GM12801 (cell line): Measurements from ENCODE around the gene RIMBP2.

Experiments used
- TF ChIP-seq, protein P1 (sequence below): IDR thresholded peaks from one replicate; pipeline ENCODE4 v1.5.1; 2011; ENCODE audit warnings: control low read depth; ENCODE audit not compliant: insufficient read length; ENCODE audit errors: extremely low read depth

Gene RIMBP2

DNA sequence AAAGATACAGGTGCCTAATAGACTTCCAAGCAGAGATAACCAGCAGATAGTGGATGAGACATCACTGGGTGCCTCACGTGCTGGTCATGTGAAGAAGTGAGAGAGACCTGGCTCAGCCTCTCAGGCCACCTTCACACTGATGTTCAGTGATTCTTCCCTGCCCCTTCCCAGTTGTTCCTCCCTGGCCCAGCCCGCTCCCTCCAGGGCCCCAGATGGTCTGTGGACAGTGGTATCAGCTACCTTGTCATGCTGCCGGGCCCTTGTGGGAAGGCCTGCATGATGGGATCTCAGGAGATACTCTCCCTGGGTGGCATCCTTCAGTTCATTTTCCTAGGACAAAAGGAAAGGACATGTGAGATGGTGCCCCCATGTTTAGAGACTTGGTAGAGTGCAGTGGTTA lies 198.5 kb downstream of the RIMBP2 start:
- TF ChIP-seq, protein P1, sequence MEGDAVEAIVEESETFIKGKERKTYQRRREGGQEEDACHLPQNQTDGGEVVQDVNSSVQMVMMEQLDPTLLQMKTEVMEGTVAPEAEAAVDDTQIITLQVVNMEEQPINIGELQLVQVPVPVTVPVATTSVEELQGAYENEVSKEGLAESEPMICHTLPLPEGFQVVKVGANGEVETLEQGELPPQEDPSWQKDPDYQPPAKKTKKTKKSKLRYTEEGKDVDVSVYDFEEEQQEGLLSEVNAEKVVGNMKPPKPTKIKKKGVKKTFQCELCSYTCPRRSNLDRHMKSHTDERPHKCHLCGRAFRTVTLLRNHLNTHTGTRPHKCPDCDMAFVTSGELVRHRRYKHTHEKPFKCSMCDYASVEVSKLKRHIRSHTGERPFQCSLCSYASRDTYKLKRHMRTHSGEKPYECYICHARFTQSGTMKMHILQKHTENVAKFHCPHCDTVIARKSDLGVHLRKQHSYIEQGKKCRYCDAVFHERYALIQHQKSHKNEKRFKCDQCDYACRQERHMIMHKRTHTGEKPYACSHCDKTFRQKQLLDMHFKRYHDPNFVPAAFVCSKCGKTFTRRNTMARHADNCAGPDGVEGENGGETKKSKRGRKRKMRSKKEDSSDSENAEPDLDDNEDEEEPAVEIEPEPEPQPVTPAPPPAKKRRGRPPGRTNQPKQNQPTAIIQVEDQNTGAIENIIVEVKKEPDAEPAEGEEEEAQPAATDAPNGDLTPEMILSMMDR = no peak

DNA sequence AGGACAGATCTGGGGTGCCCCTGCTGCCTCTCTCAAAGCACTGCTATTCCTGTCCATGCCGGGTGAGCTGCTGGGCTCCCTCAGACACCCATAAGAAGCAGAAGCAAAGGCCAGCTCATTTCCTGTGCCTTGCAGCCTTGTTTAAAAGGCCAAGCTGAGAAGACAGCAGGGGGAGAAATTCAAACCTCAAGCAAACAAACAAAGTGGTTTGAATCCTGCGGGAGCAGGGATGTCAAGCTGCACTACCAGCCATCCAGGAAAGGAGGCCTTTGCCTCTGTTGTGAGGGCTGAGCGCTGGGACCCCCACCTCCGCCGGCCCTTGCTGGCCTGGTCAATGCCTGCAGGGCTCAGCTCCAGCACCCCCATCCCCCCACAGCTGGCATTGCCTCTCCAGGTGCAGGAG lies 201.9 kb downstream of the RIMBP2 start:
- TF ChIP-seq, protein P1 = no peak

DNA sequence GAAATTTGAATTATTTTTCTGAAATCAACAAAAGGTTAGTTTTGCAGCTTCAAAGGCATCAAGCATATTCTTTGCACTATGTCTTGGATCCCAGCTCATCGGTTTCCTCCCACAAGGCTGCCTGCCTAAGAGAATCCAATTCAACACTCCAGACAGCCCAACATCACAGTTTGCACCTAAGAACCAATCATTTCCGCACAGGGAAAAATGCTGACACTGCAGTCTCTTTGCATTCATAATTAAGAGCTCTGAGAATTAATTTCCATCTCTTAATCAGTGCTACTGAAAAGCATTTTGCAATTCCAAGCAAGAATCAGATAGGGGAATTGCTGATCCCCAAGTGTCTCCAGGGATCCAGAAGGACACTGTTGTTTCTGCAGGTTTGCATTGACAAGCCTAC lies 202.5 kb downstream of the RIMBP2 start:
- TF ChIP-seq, protein P1 = no peak

DNA sequence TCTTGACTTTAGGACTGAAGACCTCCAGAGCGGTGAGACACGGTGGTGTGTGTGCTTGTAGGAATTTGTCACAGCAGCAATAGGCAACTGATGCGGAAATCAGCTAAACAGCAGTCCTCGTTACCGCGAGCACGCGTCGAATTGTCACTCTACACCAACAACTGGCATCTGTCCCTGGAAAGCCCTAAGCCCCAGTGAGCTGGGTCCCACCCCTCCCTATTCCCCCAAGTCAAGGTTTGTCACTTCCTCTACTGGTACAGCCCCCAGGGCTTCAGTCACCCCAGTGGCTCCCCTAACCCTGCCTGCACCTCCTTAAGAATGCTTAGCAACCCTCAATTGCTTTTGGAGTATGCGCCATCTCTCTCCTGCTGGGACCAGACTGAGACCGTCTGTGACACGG lies 204.8 kb downstream of the RIMBP2 start:
- TF ChIP-seq, protein P1 = no peak

DNA sequence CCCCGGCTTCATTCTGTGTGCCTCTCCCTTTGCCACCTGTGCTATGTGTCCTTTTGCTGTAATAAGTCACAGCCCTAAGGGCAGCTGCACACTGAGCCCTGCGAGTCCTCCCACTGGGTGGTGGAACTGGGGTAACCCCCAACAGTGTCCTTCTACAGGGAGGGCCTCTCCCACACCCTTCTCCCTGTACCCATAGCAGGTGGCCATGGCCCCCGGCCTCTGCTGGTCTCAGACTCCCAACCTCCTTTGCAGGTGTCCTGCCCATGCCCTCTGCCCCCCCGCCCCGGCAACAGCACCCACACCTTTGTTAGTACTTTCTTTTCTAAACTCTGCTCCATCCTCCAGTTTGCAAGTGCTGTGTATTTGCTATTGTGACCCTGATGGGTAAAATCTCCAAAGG lies 206.6 kb downstream of the RIMBP2 start:
- TF ChIP-seq, protein P1 = no peak

DNA sequence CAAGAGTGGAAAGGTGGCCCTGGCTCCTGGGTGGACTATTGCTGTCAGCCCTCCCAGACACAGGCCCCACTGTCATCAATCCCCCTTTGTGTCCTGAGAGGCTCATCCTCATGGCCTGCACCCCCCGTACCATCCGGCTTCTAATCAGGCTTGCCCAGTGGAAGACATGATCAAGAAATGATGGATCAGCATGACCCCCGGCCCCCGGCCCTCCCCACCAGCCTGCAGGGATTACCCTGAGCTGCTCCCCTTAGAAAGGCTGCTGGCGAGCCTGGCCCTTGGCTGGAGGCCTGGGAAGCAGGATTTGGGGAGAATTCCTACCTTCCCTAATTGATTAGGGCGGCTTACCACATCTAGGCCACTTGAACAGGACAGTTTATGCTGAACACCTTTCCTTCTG lies 207.3 kb downstream of the RIMBP2 start:
- TF ChIP-seq, protein P1 = no peak

DNA sequence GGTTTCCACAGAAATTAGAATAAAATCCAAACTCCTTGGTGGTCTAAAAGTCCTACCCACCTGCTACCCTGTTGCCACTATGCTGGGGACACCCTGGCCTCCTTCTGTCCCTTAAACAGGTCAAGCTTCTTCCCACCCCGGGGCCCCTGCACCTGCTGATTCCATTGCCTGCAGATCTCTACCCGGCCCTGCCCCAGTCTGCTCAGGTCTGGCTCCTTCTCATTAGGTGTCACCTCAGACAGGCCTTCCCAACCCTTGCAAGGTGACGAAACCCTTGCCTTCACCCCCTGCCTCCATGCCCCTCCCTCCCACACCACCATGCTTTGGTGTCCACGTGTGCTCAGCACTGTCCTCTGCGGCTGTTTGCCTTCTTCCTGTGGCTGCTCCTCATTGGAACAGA lies 207.8 kb downstream of the RIMBP2 start:
- TF ChIP-seq, protein P1 = no peak

DNA sequence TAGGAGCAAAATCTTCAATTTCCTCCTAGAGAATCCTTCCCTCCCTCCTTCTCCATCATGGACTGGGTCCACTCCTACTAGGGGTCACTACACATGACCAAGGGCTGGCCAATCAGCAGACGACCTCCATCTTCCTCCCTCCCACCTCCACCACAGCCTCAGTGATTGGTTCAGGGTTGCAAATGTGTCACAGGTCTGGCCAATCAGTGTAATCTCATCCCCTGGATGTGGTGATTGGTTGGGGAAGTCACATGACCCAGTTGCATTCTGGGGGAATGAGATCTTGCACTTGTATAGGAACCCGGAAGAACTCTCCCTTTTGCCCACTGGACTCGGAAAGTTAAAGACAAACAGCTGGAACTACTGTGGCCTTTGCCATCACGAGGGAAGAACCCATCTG lies 209.3 kb downstream of the RIMBP2 start:
- TF ChIP-seq, protein P1 = no peak
